Measurements from ENCODE around the gene CRIM1. TPM values are rescaled to one million over a fixed set of nuclear protein-coding genes. Genes with fewer than 3 reads are reported as not detected.
A peak's percentile ranks its signal among the peaks of the same experiment; 100 is the strongest.

Gene CRIM1
- total RNA-seq, 6 experiments from 2014 or later = 731 to 946 (median 839) TPM

DNA sequence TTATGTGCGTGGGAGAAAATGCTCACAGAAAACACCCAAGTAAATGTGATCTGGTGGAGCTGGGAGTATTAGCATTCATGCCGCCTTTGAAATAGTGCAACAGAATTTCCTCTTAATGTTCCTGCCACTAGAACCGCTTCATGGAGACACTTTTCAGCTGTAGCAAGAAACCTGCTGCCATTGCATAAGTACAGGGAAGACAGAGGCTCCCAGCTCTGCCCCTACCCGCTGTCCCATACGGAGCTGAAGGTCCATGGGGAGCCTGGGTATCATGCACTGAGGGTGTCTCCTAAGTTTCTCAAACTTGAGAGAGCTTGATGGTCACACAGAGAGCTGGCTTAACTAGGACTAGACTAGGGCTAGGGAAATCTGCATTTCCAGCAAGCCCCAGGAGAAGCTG, 49.6 kb downstream of the CRIM1 start:
- DNase-seq = no peak
- H3K27ac Mint-ChIP-seq = no peak overlapping the region; the same call in 1 of the 2 replicates
- H3K4me3 Mint-ChIP-seq = 0 out of 2 replicates have a peak overlapping the region, but pooled peaks have one; percentile 10
- H3K9me3 Mint-ChIP-seq = no peaks in the 10 kb centered on the region
- 0 out of 2 replicates have a peak, but pooled peaks cover 3% of the 10 kb centered on the region for H3K27me3 Mint-ChIP-seq (ENCODE audit: insufficient read depth)
- H3K4me1 Mint-ChIP-seq (ENCODE audit: low read depth) = peaks cover 43% of the 10 kb centered on the region
- TF ChIP-seq, protein P1, sequence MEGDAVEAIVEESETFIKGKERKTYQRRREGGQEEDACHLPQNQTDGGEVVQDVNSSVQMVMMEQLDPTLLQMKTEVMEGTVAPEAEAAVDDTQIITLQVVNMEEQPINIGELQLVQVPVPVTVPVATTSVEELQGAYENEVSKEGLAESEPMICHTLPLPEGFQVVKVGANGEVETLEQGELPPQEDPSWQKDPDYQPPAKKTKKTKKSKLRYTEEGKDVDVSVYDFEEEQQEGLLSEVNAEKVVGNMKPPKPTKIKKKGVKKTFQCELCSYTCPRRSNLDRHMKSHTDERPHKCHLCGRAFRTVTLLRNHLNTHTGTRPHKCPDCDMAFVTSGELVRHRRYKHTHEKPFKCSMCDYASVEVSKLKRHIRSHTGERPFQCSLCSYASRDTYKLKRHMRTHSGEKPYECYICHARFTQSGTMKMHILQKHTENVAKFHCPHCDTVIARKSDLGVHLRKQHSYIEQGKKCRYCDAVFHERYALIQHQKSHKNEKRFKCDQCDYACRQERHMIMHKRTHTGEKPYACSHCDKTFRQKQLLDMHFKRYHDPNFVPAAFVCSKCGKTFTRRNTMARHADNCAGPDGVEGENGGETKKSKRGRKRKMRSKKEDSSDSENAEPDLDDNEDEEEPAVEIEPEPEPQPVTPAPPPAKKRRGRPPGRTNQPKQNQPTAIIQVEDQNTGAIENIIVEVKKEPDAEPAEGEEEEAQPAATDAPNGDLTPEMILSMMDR (IDR thresholded peaks at IDR 0.05) = no peak
- peaks cover 19% of the 10 kb centered on the region for H3K36me3 Mint-ChIP-seq (ENCODE audit: low read depth)

DNA sequence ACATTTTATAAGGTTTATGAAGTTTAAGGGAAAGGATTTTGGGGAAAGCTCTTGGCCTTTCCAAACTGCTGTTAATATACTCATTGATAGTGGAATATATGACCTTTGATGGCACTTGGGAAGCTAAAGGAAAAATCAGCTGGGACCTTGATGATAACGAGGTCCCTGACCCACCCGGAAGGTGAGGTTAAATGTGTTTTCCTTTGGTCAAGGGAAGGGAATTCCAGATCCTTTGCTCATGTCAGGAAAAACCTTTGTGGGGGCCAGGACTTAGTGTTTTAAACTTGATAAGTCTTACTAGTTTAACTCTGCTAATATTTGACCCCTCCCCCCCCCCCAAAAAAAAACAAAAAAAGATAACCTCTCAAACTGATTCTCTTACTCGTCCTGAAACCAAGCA, 50.7 kb downstream of the CRIM1 start:
- DNase-seq = no peak
- TF ChIP-seq, protein P1 (IDR thresholded peaks at IDR 0.05) = no peak
- H3K27ac Mint-ChIP-seq = peak overlapping the region; percentile 79
- 0 out of 2 replicates have a peak, but pooled peaks cover 3% of the 10 kb centered on the region for H3K27me3 Mint-ChIP-seq (ENCODE audit: insufficient read depth)
- H3K4me1 Mint-ChIP-seq (ENCODE audit: low read depth) = peaks cover 54% of the 10 kb centered on the region
- H3K9me3 Mint-ChIP-seq = no peaks in the 10 kb centered on the region
- peaks cover 27% of the 10 kb centered on the region for H3K36me3 Mint-ChIP-seq (ENCODE audit: low read depth)
- peak overlapping the region; percentile 15; the same call in 1 of the 2 replicates for H3K4me3 Mint-ChIP-seq

DNA sequence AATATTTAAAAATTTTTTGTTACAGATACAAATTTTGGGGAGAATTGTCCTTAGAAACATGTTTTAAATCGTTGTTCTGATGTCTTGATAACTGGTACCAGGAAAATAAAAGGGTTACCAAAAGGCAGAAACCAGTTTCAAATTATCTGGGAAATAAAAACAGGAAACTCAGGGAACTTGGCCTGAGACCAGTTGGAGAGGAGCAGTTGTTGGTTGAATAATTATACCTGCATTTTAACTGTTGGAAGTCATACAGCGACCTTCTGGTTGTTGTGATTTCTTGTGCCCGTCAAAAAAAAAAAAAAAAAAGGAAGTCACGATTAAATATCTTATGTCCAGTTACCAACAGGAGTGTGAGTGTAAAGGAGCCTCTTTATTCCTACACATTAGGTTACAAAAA, 51.8 kb downstream of the CRIM1 start:
- H3K27ac Mint-ChIP-seq = peak overlapping the region; percentile 79

DNA sequence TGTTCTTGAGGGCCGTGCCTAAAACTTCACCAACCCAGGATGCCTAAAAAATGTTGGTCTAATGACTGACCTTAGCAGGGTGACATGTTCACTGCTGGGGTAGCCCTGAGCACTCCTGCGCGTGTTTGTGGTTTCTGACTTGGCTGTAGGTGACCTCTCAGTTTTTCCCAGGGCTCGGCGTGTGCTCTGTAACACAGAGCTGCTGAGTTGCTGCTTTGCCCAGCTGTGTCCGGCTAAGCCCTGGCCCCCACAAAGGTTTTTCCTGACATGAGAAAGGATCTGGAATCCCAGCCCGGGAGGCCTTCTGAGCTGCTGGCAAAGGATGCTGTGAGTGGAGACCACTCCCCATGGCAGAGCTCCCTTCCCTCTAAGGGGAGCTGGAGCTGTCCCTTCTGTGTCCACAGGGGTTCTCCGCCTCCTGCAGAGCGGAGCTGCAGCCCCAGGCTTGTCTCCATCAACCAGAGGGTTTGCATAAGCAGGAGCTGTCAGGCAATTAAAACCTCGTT, 52.7 kb downstream of the CRIM1 start:
- H3K4me3 Mint-ChIP-seq = peak overlapping the region; percentile 29
- TF ChIP-seq, protein P1 (IDR thresholded peaks at IDR 0.05) = no peak
- H3K27me3 Mint-ChIP-seq (ENCODE audit: insufficient read depth) = peaks cover 7% of the 10 kb centered on the region
- H3K4me1 Mint-ChIP-seq (ENCODE audit: low read depth) = peaks cover 74% of the 10 kb centered on the region
- H3K36me3 Mint-ChIP-seq (ENCODE audit: low read depth) = peaks cover 42% of the 10 kb centered on the region
- H3K27ac Mint-ChIP-seq = peak overlapping the region; percentile 79
- no peaks in the 10 kb centered on the region for H3K9me3 Mint-ChIP-seq
- no peak for DNase-seq

More for the DNA sequence above, 51.8 kb downstream of the CRIM1 start:
- Mint-ChIP-seq H3K27me3 (ENCODE audit: insufficient read depth) (peaks cover 7% of the 10 kb centered on the region; the same call in 1 of the 2 replicates), H3K4me3 (no peak overlapping the region; the same call in 1 of the 2 replicates), H3K9me3 (no peaks in the 10 kb centered on the region), H3K4me1 (ENCODE audit: low read depth) (peaks cover 65% of the 10 kb centered on the region), H3K36me3 (ENCODE audit: low read depth) (peaks cover 37% of the 10 kb centered on the region)
- DNase-seq = no peak
- TF ChIP-seq, protein P1 (IDR thresholded peaks at IDR 0.05) = no peak

GRCh38 chr2:36409335-36409734, 53.8 kb downstream of the CRIM1 start:
- H3K4me3 Mint-ChIP-seq = peak overlapping the region; percentile 19
- H3K27me3 Mint-ChIP-seq (ENCODE audit: insufficient read depth) = peaks cover 7% of the 10 kb centered on the region
- H3K36me3 Mint-ChIP-seq (ENCODE audit: low read depth) = peaks cover 52% of the 10 kb centered on the region
- DNase-seq = no peak
- H3K4me1 Mint-ChIP-seq (ENCODE audit: low read depth) = peaks cover 85% of the 10 kb centered on the region
- H3K9me3 Mint-ChIP-seq = no peaks in the 10 kb centered on the region
- peak overlapping the region; percentile 79 for H3K27ac Mint-ChIP-seq
- TF ChIP-seq, protein P1 (IDR thresholded peaks at IDR 0.05) = no peak

All from HFFc6 (cell line).